Gastrocnemius medialis (tissue), 4 donors: ENCODE results near the gene SNAP47.

Experiments
- CTCF ChIP-seq, 5 experiments: fragments of 450-650 bp in 3 of 5; fragments of 200-600 bp in 2 of 5; sonication (generic) in 2 of 5; IDR thresholded peaks in 4 of 5; conservative IDR thresholded peaks in 1 of 5; 1 replicate in 4 of 5; 2 replicates in 1 of 5; pipeline ENCODE4 v1.5.1; 2016 to 2019; ENCODE audit warnings: antibody characterized with exemption in 5 of 5, mild to moderate bottlenecking in 3 of 5, moderate library complexity in 3 of 5
- POLR2A ChIP-seq, 2 donors: fragments of 450-650 bp; IDR thresholded peaks; one replicate each; pipeline ENCODE4 v1.6.1; 2017; ENCODE audit warnings: antibody characterized with exemption in 2 of 2, mild to moderate bottlenecking in 2 of 2, moderate library complexity in 2 of 2

- TF ChIP-seq CTCF (IDR thresholded peaks at IDR 0.05 in 4 of 5, conservative IDR thresholded peaks at IDR 0.05 in 1 of 5) (no peak), POLR2A (IDR thresholded peaks at IDR 0.05) (no peak)
Measured at GRCh38 chr1:227779021-227779441, 43.8 kb downstream of the SNAP47 start.
